D341Med (cell line): ENCODE results near the gene ARHGAP42.
"Not testable (repeated sequence)": the region's sequence is repeated elsewhere in the genome, so short reads cannot be mapped to it uniquely, and the experiment has no call there.

Source experiments
- DNase-seq: peaks from one replicate; pipeline ENCODE4 v3.0.0; 2012; ENCODE audit warnings: low spot score

ARHGAP42 gene

DNA sequence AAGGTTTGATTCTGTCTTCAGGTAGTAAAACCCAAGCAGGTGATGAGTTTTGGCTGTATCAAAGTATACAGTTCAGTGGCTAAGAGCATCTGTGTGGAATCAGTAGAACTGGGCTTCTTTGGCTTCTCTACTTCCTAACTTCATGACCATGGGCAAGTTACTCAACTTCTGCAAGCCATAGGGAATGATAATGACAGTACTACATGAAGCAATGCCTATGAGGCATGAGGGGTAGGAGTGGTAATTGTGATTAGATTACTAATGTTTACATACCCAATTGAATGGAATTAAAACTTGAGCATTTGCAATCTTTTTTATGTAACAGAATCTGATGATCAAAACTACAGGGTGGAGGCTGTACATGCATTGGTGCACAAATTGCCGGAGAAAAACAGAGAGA is 278.3 kb downstream of the ARHGAP42 start:
- no peak for DNase-seq

DNA sequence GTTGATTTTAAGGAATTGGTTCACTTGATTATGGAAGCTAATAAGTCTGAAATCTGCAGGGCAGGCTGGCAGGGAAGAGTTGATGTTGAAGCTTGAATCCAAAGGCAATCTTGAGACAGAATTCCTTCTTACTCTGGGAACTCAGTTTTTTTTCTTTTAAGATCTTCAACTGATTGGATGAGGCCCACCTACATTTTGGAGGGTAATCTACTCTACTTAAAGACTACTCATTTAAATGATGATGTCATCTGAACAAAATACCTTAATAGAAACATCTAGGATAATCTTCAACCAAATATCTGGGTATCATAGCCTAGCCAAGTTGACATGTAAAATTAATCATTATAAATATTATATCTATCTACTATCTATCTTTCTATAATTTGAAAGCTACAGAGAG is 279.3 kb downstream of the ARHGAP42 start:
- DNase-seq = no peak

DNA sequence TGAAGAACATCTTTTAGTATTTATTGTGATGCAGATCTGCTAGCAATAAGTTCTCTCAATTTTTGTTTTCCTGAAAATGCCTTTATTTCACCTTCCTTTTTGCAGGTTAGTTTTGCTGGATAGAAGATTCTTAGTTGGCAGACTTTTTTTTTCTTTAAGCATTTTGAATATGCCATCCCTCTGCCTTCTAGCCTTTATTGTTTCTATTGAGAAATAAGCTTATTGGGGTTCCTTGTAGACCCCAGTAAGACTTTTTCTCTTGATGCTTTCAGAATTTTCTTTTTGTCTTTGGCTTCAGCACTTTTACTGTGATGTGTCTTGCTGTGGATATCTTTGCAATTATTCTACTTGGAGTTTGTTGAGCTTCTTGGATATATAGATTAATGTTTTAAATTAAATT is 281.9 kb downstream of the ARHGAP42 start:
- no peak for DNase-seq

DNA sequence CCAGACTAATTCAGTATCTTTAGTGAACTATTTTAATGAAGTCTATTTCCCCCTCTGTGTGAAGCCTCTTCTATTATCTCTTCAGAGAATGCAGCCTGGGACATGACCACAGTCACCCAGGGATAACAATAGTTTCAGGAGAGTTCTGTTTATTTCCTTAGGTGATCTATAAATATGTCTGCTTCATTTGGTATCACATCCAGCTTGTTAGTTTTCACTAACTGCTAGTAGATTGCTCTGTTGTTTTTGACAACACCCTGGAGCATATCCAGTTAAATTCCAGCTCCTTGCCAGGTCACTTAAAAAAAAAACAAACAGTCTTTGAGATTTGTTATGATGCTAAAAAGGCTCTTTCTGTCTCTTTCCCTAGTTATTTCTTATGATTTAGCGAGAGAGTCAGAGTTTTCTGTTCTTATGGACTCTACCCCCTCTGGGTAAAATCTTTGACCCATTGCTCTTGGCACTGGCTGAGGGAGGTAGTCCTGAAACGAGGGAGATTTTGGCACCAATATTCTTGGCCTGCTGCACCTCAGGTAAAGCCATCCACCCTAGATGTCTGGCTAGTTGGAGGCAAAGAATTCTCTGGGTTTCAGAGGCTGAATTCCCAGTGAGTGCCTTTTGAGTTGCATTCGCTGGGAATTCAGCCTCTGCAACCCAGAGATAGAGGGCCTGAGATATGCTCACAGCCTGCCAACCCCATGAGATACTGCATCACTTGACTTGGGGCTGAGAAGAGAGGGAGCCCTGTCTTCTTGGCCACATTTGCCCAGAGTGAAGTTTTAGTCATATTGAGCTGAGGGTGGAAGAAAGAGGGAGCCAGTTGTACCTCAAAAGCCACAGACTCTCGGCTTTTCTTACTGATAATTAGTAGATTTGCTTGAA is 283.4 kb downstream of the ARHGAP42 start:
- DNase-seq = no peak

DNA sequence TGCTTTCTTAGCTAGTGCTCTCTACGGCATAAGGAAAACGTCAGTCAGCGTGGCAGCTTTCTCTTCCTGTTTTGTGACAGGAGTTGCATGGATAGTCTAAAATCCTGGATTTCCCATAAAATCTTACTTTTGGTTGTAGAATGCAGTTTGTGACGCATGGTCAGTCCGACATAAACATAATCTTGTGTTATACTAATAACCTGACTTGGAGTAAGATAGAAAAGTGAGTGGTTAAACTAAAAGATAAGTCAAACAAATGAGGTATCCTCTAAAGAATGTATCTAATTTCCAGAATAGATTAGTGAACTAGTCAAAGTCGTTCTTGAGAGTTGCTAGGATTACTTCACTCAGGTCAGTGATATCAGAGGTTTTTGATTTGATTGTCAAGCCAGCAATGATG is 285.0 kb downstream of the ARHGAP42 start:
- DNase-seq = no peak

DNA sequence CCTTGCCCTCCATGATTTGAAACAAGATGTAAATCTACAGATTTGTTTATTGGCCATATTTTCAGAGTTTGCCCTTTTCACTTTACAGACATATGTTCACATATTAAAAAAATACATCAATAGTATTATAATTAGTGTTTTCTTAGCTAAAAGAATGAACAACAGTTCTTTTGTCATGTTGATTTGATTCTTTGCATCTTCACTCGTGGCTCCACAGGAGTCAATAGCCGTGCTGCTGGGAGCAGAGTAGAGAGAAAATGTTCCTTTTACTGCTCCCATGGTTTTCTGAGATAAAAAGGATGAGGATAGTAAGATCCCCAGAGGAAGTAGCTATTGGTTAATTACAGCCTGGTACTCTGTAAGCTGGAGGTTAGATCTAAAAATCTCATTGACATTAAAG is 291.4 kb downstream of the ARHGAP42 start:
- no peak for DNase-seq

DNA sequence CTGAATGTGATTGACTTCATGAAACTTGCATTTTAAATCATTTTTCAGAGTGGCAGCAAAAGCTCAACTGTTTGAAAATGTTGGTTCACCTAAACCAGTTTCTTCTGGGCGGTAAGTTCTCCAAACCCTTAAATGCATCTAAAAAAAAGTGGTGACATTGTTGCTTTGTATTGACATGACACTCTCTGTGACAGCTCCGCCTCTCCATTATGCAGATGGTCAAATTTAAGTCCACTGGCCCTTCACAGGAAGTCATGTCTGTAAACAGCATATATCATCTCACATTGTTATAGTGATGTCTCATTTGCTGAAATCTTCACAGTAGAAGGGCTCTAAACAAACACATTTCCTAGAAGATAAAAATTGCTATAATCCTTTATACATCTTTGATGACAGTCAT is 291.9 kb downstream of the ARHGAP42 start:
- DNase-seq = no peak

DNA sequence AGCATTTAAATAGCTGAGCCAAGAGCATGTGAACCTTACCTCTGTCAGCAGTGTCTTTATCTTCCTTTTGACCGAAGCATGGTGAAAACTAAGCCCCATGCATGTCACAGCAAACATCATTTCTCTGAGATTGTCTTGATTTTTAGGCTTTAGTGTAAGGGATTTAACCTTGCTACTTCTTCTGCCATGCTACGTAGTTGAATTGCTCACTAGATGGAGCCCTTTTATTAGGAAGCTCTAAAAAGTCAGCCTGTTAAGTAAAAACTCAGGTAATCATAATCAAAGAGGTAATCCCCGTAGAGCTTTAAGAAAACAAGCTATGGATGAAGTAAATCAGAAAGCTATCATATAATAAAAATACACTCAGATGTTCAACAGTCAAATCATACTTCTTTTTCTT is 293.1 kb downstream of the ARHGAP42 start:
- no peak for DNase-seq

DNA sequence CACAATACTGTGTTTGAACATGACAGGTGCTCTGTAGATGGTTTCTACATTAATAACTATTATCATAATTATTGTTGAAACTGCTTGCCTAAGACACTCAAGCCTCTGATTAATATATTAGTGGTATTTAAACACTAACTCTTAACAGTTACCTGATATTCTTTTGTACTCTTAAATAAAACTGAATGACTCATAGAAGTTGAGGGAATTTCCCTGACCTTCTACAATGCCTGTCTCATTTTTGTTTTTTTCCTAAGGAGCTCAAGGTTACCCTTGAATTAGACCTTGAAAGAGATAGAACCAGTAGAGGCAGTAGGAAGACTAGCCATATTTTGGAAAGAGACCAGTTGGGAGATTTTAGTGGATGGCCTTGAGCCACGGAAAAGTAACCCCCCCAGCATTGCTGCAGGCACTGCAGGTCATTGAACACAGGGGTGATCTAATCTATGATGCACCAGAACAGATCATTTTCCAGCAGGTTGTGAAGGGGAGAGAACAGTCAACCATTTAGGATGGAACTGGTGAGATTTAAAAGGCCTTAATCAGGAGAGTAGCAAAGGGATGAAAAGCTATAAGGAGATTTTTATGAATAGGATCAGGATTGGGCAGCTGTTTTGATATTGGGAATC is 294.2 kb downstream of the ARHGAP42 start:
- no peak for DNase-seq

DNA sequence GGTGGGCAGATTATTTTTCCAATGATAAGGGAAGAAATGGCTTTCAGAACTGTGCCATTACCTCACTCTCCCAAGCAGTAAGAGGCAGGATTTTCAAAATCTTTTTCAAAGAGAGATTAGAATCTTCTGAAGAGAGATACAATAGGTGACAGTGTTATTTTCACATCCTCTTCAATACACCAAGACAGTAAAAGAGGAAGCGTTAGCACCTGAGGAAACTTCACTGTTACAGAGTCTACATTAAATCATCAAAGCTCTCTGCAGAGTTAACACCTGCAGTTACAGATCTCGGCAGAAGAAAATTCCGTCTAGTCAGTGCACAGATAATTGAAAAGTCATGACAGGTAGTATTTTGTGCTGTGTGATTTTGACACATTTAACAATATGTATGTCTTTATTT is 297.6 kb downstream of the ARHGAP42 start:
- DNase-seq = no peak

DNA sequence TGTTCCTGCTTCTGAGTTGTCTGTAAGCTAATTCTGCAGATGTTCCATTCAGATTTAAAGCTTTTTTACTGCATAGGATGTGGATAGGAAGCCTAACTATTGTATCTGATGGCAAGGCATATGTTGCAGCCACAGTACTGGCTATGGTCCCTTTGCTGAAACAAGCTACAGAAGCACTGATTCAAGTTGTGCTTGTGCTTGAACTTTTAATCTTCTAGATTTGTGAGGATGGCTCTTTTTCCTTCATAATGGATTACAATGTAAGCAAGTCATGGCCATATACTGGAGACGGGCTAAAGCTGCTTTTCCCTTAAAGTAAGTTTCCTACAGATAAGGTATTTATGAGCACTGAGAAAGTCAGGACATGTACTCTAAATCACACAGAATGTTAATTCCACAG is 303.8 kb downstream of the ARHGAP42 start:
- DNase-seq = no peak

DNA sequence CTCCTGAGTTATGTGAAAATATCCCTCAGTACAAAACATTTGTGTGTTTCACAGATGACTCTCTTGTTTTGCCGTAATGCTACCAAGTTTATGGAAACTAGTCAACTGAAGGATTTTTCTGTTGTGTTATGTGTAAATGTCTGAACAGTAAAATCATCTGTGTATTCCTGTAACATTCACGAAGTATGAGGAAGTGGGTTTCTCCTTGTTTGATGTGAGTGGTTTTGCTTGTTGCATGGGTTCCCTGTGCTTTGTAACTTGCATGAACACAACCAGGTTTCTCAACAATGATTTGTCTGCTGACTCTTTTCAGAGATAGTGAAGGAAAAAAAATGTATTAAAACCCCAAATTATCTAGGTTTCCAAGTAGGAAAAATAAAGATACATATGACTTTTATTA is 304.5 kb downstream of the ARHGAP42 start:
- no peak for DNase-seq

DNA sequence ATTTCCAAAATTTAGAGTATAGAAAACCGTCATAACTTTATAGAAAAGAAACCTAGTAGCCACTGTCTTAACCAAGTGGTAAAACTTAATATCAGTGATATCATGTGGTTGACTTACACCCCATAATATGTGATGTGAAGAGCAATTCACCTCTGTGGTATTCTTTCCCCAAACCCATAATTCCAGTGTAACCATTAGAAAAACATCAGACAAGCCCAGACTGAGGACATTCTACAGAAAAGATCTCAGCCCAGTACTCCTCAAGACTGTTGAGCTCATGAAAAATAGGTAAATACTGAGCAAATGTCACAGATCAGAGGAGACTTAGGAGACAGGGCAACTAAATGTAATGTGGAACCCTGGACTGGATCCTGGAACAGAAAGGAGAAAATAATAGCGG is 307.9 kb downstream of the ARHGAP42 start:
- no peak for DNase-seq

DNA sequence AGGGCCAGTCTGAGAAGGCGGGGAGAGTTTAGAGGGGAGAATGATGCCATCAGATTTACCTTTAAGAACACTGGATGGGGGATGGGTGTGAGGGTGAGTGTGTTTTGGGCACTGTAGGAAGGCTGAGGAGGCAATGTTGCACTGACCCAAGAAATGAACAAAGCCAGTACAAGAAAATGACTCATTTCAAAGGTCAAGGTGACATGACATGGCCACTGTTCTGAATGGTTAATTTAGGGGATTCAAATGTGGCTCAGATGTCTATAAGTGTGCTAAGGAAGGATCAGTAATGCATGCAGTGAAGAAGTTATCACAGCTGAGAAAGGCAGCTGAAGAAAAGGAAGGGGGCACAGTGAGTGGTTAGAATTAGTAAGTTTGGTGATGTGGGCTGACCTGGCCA is 312.7 kb downstream of the ARHGAP42 start:
- no peak for DNase-seq

DNA sequence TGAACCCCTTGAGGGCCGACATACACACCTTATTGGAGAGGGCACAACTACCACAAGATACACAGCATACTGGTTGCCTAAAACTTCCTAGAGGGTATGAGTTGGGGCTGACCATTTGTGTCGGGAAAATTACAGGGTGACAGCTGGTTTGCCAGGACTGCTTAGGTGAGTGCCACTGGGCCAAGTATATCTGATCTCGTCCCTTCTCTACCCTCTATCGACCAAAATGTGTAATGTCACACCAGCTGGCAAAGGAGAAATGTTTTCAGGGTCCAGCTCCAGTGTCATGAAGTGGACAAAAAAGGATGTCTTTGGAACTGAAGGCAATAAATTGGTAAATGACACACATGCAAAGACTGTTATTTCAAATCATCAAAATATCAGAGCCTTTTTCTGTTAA is 316.4 kb downstream of the ARHGAP42 start:
- DNase-seq = peak; percentile 42

DNA sequence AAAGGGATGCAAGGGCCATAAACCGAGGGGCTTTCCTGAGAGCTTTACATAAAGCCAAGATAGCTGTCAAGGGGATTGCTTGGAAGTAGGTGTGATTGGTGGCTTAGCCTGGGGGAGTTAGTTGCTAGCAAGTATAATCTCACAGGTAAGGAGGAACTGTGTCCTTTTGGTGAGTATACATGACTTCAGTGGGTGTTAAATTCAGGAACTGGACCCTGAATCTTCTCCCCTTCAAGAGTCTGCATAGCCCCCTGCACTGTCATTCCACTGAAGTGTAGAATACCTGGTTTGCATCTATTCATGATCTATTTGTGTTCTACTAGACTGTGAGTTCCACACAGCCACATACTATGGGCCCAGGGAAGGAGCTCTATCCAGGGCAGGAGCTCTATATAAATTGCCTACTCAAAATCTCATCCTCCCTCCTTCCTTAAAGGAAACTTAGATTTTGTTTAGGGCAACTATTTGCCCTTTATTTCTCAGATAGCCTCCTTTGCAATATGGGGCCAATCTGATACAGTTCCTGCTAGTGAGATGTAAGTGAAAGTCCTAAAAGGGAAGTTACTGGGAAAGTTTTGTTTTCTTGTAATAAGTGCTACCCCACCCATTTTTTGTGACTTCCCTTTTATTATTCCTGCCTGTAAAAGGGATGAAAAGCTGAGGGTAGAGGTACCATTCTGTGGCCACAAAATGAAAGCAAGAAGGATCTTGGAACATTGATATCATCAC is 322.0 kb downstream of the ARHGAP42 start:
- DNase-seq = no peak

DNA sequence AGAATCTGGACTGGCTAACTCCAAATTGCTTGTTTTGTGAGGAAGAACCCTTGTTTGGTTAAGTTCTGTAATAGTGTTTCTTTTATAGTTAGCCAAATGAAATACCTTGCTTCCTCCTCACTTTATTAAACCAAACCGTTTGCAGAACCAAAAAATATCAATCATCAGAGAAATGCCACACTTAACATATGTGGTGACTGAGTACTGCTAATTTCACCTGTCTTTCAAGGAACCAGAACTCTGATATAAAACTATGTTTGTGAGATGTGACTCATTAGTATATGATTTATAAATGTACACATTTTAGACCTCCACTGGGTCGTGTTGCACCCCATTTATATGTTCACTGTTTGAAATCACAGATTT is 322.6 kb downstream of the ARHGAP42 start:
- DNase-seq = no peak

DNA sequence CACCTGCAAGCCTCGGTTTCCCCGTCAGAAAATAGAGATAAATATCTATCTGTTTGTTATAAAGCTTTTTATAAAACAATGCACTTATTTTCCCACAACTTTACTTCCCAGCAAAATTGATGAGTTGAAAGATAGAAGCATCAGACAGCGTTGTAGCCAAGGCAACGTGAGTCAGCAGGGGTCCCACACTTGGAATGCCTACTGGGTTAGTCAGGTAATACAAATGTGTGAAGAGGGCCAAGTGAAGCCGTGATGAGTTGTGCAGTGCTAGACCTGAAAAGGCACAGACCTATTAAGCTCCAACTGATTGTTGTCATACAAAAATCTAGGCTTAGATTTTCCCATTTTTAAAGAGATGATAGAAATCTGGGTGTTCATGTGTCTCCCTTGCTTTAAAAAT is 323.8 kb downstream of the ARHGAP42 start:
- no peak for DNase-seq

DNA sequence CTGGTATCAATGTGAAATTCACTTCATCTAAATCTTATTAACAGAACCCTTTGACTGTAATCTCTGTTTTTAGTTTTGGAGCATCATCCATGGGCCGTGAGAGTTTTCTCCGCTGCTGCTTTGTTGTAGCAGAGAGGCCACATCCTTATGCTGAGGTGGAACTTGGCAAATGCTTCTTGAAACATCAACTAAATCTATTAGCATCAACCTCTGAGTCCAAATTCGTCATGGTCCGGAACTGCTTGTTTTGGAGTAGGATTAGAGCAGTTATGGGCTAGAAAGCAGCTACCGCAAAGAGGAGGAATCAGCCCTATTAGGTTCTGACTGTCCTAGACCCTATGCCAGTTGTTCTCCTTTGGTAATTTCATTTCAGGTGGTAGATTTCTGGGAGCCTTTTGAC is 324.8 kb downstream of the ARHGAP42 start:
- DNase-seq = no peak

DNA sequence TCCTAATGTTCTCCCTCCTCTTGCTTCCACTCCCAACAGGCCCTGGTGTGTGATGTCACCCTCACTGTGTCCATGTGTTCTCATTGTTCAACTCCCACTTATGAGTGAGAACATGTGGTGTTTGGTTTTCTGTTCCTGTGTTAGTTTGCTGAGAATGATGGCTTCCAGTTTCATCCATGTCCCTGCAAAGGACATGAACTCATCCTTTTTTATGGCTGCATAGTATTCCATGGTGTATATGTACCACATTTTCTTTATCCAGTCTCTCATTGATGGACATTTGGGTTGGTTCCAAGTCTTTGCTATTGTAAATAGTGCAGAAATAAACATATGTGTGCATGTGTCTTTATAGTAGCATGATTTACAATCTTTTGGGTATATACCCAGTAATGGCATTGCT is 326.6 kb downstream of the ARHGAP42 start:
- DNase-seq = not testable (repeated sequence)

DNA sequence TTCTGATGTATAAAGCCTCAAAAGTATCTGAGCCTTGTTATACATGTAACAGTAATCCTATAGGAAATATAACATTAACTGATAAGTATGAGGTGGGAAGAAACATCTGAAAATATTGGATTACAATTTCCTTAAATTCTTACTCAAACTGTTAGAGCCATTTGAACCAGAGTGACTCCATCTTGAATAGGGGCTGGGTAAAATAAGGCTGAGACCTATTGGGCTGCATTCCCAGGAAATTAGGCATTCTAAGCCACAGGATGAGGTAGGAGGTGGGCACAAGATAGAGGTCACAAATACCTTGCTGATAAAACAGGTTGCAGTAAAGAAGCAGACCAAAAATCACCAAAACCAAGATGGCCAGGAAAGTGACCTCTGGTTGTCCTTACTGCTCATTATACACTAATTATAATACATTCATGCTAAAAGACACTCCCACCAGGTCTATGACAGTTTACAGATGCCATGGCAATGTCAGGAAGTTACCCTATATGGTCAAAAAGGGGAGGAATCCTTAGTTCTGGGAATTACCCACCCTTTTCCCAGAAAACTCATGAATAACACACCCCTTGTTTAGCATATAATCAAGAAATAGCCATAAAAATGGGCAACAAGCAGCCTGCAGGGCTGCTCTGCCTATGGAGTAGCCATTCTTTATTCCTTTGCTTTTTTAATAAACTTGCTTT is 327.7 kb downstream of the ARHGAP42 start:
- no peak for DNase-seq

DNA sequence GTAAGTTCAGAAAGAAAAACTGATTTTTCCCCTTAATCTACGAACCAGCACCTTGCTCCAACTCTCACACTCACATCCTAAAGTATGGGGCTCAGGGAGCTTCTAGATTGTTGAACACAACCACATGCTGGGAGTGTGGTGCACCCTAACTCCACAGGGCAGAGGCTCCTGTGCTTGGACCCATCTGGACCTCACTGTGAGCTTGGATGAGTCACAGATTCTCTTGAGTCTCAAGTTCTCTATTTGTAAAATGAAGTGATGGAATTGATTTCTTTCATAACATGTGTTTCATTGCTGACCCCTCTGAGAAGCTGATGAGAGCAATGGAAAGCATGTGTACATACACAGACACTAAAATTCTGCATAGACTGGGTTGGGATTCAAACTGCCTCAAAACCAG is 332.8 kb downstream of the ARHGAP42 start:
- DNase-seq = no peak

DNA sequence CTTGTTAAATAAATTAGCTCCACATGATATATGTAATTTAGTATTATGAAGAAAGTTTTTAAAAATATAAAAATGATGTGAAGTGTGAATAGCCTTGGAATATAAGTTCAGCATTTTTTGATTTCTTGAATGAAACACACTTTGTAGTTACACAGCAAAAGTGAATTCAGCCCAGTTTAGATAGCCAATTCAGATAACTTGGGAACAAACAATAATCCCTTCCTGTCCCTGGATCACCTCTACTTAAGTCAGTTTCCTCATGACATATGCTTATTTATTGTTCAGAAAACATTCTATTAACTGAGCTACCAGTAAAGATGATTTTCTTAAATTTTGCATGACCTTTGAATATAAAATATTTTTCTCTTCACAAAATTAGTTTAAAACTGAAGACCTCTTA is 335.2 kb downstream of the ARHGAP42 start:
- no peak for DNase-seq
